ENCODE data around the gene RNASE7.

DNA sequence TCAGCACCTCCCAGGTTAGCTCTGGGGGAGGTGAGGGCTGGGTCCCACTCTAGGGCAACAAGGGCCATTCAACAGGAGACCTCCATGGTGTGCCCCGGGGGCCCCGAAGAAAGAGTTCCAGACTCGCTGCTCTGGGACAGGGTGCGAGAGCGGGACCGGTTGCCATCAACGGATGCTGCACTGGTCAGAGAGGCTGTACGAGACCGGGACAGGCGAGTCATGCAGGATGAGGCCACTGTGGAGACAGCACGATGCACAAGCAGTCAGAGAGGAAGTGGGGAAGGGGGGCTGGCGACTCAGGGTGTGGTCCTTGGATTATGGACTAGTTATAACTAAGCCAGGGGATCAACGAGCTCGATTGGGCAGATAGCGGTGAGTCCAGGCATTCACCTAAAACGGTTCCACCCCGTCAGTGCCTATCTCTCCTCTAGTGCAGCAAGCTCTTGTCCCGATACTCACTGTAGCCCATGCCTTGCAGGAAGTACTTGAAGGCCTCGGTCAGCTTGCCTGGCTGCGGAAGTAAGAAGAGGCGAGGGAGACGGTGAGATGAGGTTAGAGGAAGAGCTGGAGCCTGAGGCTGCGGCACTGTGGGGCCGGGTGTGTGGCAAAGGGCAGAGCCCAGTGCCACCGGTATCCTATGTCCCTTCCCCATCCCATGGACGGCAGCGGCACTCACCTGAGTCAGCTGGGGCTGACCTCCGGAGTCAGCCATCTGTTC lies 24.5 kb upstream of the RNASE7 start:
- TF ChIP-seq, protein P1, sequence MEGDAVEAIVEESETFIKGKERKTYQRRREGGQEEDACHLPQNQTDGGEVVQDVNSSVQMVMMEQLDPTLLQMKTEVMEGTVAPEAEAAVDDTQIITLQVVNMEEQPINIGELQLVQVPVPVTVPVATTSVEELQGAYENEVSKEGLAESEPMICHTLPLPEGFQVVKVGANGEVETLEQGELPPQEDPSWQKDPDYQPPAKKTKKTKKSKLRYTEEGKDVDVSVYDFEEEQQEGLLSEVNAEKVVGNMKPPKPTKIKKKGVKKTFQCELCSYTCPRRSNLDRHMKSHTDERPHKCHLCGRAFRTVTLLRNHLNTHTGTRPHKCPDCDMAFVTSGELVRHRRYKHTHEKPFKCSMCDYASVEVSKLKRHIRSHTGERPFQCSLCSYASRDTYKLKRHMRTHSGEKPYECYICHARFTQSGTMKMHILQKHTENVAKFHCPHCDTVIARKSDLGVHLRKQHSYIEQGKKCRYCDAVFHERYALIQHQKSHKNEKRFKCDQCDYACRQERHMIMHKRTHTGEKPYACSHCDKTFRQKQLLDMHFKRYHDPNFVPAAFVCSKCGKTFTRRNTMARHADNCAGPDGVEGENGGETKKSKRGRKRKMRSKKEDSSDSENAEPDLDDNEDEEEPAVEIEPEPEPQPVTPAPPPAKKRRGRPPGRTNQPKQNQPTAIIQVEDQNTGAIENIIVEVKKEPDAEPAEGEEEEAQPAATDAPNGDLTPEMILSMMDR (IDR thresholded peaks at IDR 0.05) = no peak
- TF ChIP-seq POLR2A (IDR thresholded peaks at IDR 0.05) = no peak
